A549 treated with Mapracorat at 1 μM for 4 hours (cell line): Measurements from ENCODE around the gene CERKL. TPM values are rescaled to one million over a fixed set of nuclear protein-coding genes. Genes with fewer than 3 reads are reported as not detected.

Experiments used
- total RNA-seq: library from RNA; stranded (reverse); fragments of 200-300 nt; extraction: Qiagen RNA extraction; gene quantifications from 5 replicates; pipeline ENCODE4 v1.2.3, GENCODE V29; 2022

CERKL gene, protein sequence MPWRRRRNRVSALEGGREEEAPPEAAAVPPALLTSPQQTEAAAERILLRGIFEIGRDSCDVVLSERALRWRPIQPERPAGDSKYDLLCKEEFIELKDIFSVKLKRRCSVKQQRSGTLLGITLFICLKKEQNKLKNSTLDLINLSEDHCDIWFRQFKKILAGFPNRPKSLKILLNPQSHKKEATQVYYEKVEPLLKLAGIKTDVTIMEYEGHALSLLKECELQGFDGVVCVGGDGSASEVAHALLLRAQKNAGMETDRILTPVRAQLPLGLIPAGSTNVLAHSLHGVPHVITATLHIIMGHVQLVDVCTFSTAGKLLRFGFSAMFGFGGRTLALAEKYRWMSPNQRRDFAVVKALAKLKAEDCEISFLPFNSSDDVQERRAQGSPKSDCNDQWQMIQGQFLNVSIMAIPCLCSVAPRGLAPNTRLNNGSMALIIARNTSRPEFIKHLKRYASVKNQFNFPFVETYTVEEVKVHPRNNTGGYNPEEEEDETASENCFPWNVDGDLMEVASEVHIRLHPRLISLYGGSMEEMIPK
- 0.15 to 0.43 TPM (median 0.29 TPM) in 5 replicates for total RNA-seq

DNA sequence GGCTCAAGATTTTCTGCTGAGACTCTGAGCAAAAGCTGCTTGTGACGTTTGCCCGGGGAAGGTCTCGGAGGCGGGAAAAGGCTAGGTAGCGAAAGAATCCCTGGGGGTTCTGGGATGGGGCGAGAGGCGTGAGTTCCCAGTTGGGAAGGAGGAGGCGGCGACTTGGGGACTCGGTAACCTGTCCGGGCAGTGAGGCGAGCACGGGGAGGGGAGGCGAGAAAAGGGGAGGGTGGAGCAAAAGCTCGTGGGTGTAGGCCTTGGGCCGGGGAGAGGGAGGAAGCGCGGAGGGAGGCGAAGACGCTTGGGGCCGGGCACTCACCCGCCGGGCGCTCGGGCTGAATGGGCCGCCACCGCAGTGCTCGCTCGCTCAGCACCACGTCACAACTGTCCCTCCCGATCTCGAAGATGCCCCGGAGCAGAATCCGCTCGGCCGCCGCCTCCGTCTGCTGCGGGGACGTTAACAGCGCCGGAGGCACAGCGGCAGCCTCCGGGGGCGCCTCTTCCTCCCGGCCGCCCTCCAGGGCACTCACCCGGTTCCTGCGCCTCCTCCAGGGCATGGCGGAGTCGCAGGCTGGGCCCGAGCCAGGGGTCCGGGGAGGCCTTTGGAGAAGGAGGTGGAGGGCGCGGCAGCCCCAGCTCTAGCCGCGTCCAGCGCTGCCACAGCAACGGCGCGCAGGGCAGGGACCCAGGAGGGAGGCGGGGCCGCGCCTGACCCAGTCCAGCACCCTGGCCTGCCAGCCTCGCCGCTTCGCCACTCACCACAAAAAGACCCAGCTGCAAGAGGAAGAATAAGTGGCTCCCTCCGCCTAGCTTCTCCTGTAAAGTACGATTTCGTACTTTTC lies at the start of gene CERKL:
CERKL (minus strand) TSS at position 656 of the 842 bp plus-strand sequence; CDS start at position 557, 99 bp downstream.

DNA sequence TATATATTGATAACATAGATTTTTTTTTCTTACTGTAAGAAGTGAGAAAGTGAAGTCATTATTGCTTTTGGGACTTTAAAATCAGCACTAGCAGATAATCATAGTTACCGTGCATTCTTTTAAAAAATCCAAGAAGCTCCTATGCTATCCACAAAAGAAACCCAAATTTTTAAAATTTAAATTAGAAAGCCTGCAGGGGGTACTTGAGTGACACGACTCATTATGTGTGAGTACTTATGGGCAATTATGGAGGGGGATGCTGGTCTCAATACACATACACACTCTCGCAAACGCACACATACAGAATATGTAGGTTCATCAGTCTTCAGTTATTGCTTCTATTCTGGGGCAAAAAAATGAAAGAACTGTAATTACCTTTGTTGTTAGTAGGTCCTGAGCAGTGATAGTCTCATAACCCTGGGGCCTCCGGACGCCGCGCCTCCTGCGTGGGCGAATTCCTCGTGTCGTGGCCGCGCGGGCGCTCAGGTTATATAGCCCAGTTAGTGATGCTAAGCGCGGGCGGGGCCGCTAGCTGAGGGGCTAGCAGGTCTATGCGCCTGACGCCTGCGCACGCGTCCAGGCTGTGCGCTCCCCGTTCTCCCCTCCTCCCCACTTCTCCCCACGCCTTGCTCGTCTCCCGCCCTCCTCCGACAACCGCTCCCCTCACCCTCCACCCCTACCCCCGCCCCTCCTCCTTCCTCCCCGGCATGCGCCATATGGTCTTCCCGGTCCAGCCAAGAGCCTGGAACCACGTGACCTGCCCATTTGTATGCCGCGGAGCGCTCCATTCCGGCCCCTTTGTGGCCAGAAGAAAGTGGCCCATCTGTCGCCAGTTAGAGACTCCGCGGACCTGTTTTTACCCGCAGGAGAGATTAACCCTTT lies 23.4 kb upstream of the CERKL start, which contains the start of gene NEUROD1:
NEUROD1 (minus strand) TSS at position 463 of the 882 bp plus-strand sequence. CDS start 1,657 bp downstream, outside the sequence.

Other genes starting within 250 kb of the CERKL start
- 1.2 to 2.5 TPM (median 1.8 TPM) in 5 replicates for gene ITGA4, start 199.7 kb downstream of the CERKL start, total RNA-seq
- not detected in 5 replicates for gene NEUROD1, start 23.4 kb upstream of the CERKL start, total RNA-seq
- gene ITPRID2, start 234.6 kb upstream of the CERKL start, total RNA-seq: 43.1 to 46.0 TPM (median 45.3 TPM) in 5 replicates